Measurements from ENCODE around the gene USF3. TPM values are rescaled to one million over a fixed set of nuclear protein-coding genes. Genes with fewer than 3 reads are reported as not detected.

The USF3 gene
- total and polyA plus RNA-seq, 9 of the 15 experiments (the other 6 are each of a cell fraction or from before 2014, with no cell fraction given), result 1.4 to 6.9 (median 3.1) TPM

GRCh38 chr3:113707835-113708234, 11.4 kb upstream of the USF3 start:
- Histone ChIP-seq H3K4me3 (no peak overlapping the region), H3K9me3 (replicated peaks; ENCODE audit: control insufficient read depth, insufficient read depth, low read depth, low read length) (no peaks in the 10 kb centered on the region), H2AFZ (ENCODE audit: low read depth, low read length) (no peak overlapping the region), H3K4me1 (replicated peaks in 1 of 2; ENCODE audit: control insufficient read depth in 2 of 2, insufficient read depth in 2 of 2, low read length in 2 of 2) (no peaks in the 10 kb centered on the region; a peak in 1 of 5 replicates), H3K9ac (ENCODE audit: insufficient read depth in 1 of 2, low read depth in 2 of 2, low read length in 2 of 2) (no peak overlapping the region), H3K4me2 (ENCODE audit: insufficient read depth, low read length) (no peak overlapping the region), H3K36me3 (ENCODE audit: control insufficient read depth, insufficient read depth, low read length) (no peaks in the 10 kb centered on the region), H3K27ac (ENCODE audit: extremely low read depth, low read depth, low read length) (no peak overlapping the region), H4K20me1 (replicated peaks; ENCODE audit: control insufficient read depth, insufficient read depth, low read length) (no peaks in the 10 kb centered on the region), H3K9me1 (ENCODE audit: control insufficient read depth, insufficient read depth, low read length) (no peaks in the 10 kb centered on the region), H3K27me3 (ENCODE audit: control insufficient read depth in 2 of 2, insufficient read depth in 2 of 2, low read length in 2 of 2) (no peaks in the 10 kb centered on the region), H3K79me2 (ENCODE audit: control insufficient read depth, insufficient read depth, low read length) (no peaks in the 10 kb centered on the region)
- peak; percentile 75 for TF ChIP-seq ZNF146 (CRISPR knock-in tag; IDR thresholded peaks at IDR 0.05; ENCODE audit: unreplicated experiment)
- no peak for TF ChIP-seq ZNF280A (IDR thresholded peaks at IDR 0.05; ENCODE audit: low read depth, partially characterized antibody)
- CTCF ChIA-PET (ENCODE audit: low intra/inter-chr PET ratio), result no interaction called here
- WGBS (ENCODE audit: insufficient coverage, low coverage, missing lambda C conversion rate), result 7% methylated on average over 4 of the region's 4 CpGs
- no peak for ATAC-seq
- POLR2A ChIA-PET, result no interaction called here
- FAIRE-seq, result no peak
- in situ Hi-C loops (cut with MboI) (no loop called here), intact Hi-C loops (cut with micrococcal nuclease) (no loop called here)
- no TSS peak for BruUV-seq (replicated peaks)
- no peak for DNase-seq (ENCODE audit: extremely low read depth in 1 of 4, low spot score in 3 of 4)

GRCh38 chr3:113698956-113699355, 2.5 kb upstream of the USF3 start:
- DNase-seq (ENCODE audit: extremely low read depth in 1 of 4, low spot score in 3 of 4), result peak in 1 of 4 experiments; percentile 11
- no TSS peak for BruUV-seq (replicated peaks)
- Histone ChIP-seq H3K27me3 (ENCODE audit: control insufficient read depth in 2 of 2, insufficient read depth in 2 of 2, low read length in 2 of 2) (no peaks in the 10 kb centered on the region), H3K36me3 (ENCODE audit: control insufficient read depth, insufficient read depth, low read length) (no peaks in the 10 kb centered on the region), H3K9me3 (replicated peaks; ENCODE audit: control insufficient read depth, insufficient read depth, low read depth, low read length) (no peaks in the 10 kb centered on the region), H2AFZ (ENCODE audit: low read depth, low read length) (no peak overlapping the region), H4K20me1 (replicated peaks; ENCODE audit: control insufficient read depth, insufficient read depth, low read length) (no peaks in the 10 kb centered on the region), H3K4me2 (ENCODE audit: insufficient read depth, low read length) (no peak overlapping the region), H3K9me1 (ENCODE audit: control insufficient read depth, insufficient read depth, low read length) (no peaks in the 10 kb centered on the region), H3K4me1 (replicated peaks in 1 of 2; ENCODE audit: control insufficient read depth in 2 of 2, insufficient read depth in 2 of 2, low read length in 2 of 2) (peaks cover 0 to 5% of the 10 kb centered on the region in 2 experiments; a peak in 2 of 5 replicates), H3K4me3 (no peak overlapping the region), H3K9ac (ENCODE audit: insufficient read depth in 1 of 2, low read depth in 2 of 2, low read length in 2 of 2) (no peak overlapping the region), H3K79me2 (ENCODE audit: control insufficient read depth, insufficient read depth, low read length) (peaks cover 14% of the 10 kb centered on the region; the same call in 2 of the 3 replicates), H3K27ac (ENCODE audit: extremely low read depth, low read depth, low read length) (no peak overlapping the region)
- in situ Hi-C loops (cut with MboI), result no loop called here
- intact Hi-C loops (cut with micrococcal nuclease), result no loop called here
- CTCF ChIA-PET (ENCODE audit: low intra/inter-chr PET ratio), result no interaction called here
- 46% methylated on average over 11 of the region's 24 CpGs for WGBS (ENCODE audit: insufficient coverage, low coverage, missing lambda C conversion rate)
- POLR2A ChIA-PET, result no interaction called here
- no peak for FAIRE-seq
- ATAC-seq, result no peak
- no peak for TF ChIP-seq ZC3H11A (IDR thresholded peaks at IDR 0.05; ENCODE audit: low read depth, low read length)
- TF ChIP-seq ZNF217 (CRISPR knock-in tag; IDR thresholded peaks at IDR 0.05), result no peak
- no peak for TF ChIP-seq SMAD3 (CRISPR knock-in tag; conservative IDR thresholded peaks at IDR 0.05)
- no peak for TF ChIP-seq ZNF324 (CRISPR knock-in tag; IDR thresholded peaks at IDR 0.05)
- no peak for TF ChIP-seq CREM (IDR thresholded peaks at IDR 0.05; ENCODE audit: low read depth)
- TF ChIP-seq SNAPC5 (CRISPR knock-in tag; IDR thresholded peaks at IDR 0.05), result no peak
- TF ChIP-seq ZNF408 (CRISPR knock-in tag; IDR thresholded peaks at IDR 0.05; ENCODE audit: low read depth), result no peak
- no peak for TF ChIP-seq GABPB2 (CRISPR knock-in tag; conservative IDR thresholded peaks at IDR 0.05)
- no peak for TF ChIP-seq DLX4 (CRISPR knock-in tag; IDR thresholded peaks at IDR 0.05)
- TF ChIP-seq JUND (IDR thresholded peaks at IDR 0.05; ENCODE audit: borderline replicate concordance, low read depth, low read length), result no peak
- TF ChIP-seq JUND (tag; IDR thresholded peaks at IDR 0.05; ENCODE audit: borderline replicate concordance, low read depth, low read length), result no peak
- no peak for TF ChIP-seq POLR2A (conservative IDR thresholded peaks at IDR 0.05)
